ENCODE data around the gene EVA1A.

The EVA1A gene

GRCh38 chr2:75560768-75561565, at the start of gene EVA1A:
EVA1A (minus strand) TSS chr2:75560939; CDS start chr2:75518140, 42,799 bp downstream.
- no peak for ATAC-seq

DNA sequence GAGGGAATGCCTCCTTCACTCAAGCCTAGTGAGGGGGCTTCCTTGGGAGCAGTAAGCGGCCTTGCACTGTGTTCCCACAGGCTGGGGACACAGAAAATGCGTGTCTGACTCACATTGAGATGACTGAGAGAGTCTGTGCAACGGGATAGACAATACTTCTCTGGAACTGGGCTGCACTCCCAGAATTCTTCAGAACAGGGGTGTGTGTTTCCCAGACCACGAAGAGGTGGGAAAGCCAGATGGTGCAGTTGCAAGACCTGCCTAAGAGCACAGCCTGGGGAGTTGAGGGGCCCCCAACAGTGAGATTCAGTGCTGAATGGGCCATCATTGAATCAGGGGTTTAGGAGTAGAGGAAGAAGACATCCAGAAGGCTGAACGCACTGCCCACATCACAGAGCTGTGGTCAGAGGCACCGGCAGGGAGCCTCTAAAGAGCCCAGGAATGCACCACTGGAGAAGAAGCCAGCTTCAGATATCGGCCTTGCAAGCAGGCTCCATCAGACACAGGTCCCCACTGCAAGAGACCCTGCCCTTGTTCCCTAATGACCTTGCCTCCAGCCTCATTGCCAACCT, 49.3 kb upstream of the EVA1A start:
- no peak for ATAC-seq

GRCh38 chr2:75609334-75609689, 48.6 kb upstream of the EVA1A start:
- no peak for ATAC-seq

- ATAC-seq, result peak; percentile 54 to 59
These were observed 48.1 kb upstream of the EVA1A start for GRCh38 chr2:75608684-75609333.

GRCh38 chr2:75607988-75608683, 47.4 kb upstream of the EVA1A start:
- ATAC-seq, result no peak

DNA sequence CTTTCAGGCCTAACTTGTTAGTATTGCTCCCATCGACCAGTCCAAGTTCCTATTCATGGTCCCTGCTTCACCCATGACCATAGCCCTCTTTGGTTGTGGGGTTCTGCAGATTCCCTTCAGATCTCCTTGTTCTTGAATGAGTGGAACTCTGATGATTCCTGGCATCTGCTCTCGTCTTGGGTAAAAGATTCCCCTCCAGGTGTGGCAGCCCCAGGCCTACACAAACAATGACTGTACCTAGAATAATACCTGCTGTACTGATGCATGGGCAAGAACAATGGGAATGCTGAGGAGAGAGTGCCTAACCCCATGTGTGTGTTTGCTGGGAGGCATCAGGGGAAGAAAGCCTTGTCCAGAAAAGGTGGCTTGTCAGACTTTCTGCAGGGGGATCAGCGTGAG, 46.7 kb upstream of the EVA1A start:
- ATAC-seq, result no peak

GRCh38 chr2:75606761-75607399, 46.1 kb upstream of the EVA1A start:
- ATAC-seq, result no peak

- no peak for ATAC-seq
These were observed 45.2 kb upstream of the EVA1A start for GRCh38 chr2:75605770-75606529.

GRCh38 chr2:75604484-75604883, 43.7 kb upstream of the EVA1A start:
- no peak for ATAC-seq

DNA sequence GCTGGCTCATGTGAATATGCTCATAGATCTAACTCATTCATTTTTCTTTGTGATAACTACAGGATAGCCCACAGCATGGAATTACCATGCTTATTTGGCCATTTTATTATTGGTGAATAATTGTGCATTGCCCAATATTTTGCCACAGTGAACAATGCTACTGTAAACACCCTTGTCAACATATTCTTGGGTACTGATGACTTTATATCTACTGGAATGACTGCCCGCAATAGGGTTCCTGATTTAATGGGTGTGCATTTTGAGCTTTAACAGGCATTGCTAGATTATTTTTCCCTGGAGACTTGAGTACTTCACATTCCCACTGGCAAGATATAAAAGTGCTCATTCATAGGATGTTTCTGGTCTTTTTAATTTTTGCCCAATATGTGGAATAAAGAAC, 42.7 kb upstream of the EVA1A start:
- no peak for ATAC-seq

DNA sequence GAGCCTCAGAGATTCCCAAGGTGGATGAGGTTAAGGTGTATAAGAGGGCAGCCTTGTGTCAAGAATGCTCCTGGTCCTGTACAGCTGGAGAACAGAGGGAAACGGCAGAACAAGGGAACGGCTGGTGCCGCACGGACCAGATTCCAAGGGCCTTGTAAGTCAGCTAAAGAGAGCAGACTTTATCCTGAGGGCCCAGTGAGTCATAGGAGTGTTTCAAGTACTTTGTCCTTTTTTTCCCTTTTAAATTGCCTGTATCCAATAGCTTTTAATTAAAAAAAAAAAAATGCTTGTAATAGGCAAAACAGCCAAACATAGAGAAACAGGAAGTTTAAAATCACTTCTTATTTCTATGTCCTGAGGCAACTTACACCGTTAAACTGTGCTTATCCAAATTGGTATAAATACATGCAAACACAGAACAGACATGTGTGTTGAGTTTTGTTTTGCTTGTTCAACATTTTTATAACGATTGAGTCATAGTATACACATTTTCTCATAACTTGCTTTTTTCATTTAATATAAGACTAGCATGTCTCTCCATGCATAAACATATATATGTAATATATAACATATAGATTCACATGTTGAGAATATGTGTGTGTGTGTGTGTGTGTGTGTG, 42.1 kb upstream of the EVA1A start:
- ATAC-seq, result no peak

GRCh38 chr2:75600461-75601011, 39.8 kb upstream of the EVA1A start:
- ATAC-seq, result no peak

DNA sequence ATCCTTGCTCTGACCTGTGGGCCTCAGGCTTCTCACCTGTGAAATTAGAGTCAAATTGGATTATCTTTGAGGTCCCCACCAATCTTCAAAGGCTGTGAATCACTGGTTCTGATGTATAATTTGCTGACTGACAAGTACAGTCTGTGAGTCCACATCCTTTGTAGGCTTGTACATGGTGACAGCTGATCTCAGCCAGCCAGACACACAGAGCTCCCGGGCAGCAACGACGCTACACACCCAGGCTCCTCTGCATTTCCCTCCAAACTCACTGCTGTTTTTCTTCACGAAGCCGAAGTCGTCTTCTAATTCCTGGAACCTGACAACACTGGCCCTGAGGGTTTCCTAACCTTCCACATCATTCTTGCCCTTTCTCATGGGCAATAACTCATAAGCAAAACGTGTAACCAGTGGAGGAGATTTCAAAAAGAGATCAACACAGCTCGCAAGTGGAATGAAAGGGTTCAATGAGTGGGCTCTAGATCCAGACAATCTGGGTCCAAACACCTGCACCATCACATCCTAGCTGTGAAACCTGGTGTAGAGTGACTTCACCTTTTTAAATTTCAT, 37.9 kb upstream of the EVA1A start:
- no peak for ATAC-seq

DNA sequence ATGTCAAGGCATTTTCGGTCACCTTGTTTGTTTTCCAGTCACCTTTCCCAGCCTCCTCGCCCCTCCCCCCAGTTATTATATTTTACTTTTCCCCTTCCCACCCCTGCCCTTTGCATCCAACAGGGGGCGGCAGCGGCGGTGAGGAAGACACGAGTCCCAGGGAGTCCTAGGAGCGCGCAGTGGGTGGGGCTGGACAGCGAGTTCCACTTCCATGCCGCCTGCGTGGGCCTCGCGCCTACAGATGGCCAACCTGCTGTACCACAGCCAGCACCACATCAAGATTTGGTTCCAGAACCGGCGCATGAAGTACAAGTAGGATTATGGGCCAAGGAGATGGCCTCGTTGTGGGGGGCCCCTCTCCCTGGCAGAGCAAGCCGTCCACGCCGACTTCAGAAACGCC, 37.2 kb upstream of the EVA1A start:
- ATAC-seq, result no peak

- ATAC-seq, result no peak
These were observed 36.0 kb upstream of the EVA1A start for GRCh38 chr2:75596784-75597183.

- no peak for ATAC-seq
These were observed 35.0 kb upstream of the EVA1A start for GRCh38 chr2:75595541-75596395.

GRCh38 chr2:75594596-75594995, 33.9 kb upstream of the EVA1A start:
- ATAC-seq, result no peak

- no peak for ATAC-seq
These were observed 32.1 kb upstream of the EVA1A start for GRCh38 chr2:75592888-75593287.

DNA sequence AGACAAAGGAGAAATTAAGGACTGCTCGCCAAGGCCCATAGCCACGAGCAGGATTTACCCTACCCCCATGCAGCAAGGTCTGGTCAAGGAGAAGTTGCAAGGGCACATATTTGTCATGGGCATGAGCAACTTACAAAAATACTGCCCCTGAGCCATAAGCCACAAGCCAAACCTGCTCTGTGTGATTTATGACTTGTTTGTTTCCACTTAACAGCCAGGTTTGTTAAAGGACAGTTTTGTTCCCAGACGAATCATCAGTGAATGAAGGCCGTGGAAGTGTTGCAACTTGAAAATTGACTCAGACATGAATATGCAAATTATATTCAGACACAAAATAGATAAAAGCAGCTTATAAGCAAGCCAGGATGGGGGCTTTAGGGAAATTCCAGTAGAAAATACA, 31.3 kb upstream of the EVA1A start:
- no peak for ATAC-seq

Measured in activated CD4-positive, CD25-positive, alpha-beta regulatory T cell treated with anti-CD3 and anti-CD28 coated beads, Interleukin-2, amount 50 U/mL, for 24 hours (primary cell).